ENCODE data around the gene MAT2A.

MAT2A gene

DNA sequence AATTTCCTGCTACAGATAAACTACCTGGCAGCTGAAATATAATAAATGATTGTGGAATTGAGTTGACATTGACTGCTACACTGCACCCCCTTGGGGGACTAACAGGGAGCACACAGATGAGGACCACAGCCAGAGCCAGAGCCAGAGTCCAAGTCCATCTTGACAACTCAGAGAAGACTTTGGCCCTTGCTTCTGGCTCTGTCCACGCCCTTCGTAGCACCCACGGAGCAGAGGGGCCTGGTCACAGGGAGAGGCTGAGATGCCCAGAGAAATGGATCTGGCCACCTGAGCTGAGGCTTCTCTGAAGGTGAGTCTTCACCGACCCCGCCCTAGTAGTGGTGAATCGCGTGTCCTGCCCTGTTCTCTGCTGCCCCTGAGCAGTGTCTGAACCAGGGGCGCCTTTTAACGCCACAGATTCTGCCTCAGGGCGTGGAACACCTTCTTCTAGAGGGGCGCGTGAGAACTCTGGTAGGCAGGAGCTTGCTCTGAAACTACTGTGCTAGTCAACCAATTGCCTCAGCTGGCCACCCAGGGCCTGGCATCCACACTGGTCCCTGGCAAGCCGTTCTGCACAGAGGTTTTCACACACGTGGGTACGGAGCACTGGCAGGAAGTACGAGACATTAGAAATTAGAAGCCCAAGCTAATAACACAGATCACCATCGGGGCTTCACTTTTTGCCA, 35.7 kb upstream of the MAT2A start:
- Histone ChIP-seq H3K4me3 (no peak overlapping the region), H3K27ac (no peak overlapping the region)
- DNase-seq (ENCODE audit: low spot score): no peak
- TF ChIP-seq, protein P1, sequence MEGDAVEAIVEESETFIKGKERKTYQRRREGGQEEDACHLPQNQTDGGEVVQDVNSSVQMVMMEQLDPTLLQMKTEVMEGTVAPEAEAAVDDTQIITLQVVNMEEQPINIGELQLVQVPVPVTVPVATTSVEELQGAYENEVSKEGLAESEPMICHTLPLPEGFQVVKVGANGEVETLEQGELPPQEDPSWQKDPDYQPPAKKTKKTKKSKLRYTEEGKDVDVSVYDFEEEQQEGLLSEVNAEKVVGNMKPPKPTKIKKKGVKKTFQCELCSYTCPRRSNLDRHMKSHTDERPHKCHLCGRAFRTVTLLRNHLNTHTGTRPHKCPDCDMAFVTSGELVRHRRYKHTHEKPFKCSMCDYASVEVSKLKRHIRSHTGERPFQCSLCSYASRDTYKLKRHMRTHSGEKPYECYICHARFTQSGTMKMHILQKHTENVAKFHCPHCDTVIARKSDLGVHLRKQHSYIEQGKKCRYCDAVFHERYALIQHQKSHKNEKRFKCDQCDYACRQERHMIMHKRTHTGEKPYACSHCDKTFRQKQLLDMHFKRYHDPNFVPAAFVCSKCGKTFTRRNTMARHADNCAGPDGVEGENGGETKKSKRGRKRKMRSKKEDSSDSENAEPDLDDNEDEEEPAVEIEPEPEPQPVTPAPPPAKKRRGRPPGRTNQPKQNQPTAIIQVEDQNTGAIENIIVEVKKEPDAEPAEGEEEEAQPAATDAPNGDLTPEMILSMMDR (IDR thresholded peaks at IDR 0.05): no peak

DNA sequence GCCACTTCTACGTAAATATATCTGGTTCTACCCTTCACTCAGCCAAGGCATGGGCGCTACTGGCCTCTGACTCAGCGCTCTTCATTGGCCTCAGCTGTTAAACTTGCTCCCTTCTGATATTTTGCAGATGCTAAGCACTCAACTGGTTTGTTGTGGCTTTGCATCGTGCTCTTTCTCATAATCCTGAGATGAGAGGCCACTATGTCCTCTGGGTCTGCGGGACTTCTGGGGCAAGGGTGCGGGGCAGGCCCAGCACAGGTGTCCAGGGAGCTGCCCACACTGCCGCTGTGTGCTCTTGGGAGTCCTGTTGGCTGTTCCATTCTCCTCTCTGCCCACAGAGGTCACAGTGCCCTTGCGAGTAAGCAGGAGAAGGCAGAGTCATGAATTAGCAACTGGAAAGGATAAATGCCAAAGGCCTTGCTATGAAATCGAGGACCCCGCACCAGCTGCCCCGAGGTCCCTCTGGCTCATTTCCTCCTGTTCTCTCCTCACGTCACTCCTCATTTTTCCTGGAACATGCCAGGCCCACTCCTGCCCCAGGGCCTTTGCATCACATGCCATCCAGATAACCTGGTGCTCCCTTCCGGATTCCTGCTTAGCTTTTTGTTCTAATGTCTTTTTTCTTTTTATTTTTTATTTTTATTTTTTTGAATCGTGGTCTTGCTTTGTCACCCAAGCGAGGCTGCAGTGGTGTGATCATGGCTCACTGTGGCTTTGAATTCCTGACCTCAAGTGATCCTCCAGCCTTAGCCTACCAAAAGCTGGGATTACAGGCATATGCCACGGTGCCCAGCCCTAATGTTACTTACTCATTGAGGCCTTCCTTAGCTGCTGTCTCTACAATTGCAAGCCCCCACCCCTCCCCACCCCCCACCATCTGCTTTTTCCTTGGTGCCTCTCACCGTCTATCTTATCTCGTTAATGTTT, 34.9 kb upstream of the MAT2A start:
- Histone ChIP-seq H3K27ac (peak overlapping the region in 1 of 2 donors; percentile 46), H3K4me3 (no peak overlapping the region)
- TF ChIP-seq, protein P1 (IDR thresholded peaks at IDR 0.05): no peak
- no peak for DNase-seq (ENCODE audit: low spot score)

DNA sequence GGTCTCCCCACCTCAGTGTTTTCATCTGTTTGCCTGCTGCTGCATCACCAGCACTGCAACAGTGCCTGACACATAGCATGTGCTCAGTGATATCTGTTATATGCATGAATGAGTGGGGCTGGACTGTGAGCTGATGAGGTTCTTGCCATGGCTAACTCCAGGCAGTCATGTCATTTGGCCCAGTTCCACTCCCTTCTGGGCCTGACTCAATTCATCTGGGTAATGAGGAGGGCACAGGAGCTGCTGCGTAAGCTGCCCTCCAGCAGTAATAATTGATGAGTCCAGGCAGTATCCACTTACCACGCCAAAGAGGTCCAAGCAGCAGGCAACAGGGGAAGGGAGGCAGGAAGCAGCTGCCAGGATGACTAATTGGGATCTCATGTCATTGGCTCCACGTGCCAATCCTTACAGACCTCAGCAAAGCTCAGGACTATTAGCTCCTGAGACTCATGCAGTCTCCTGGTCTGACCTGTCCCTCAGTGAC, 34.1 kb upstream of the MAT2A start:
- peak overlapping the region; percentile 23 to 46 for H3K27ac ChIP-seq
- TF ChIP-seq, protein P1 (IDR thresholded peaks at IDR 0.05): no peak
- no peak for DNase-seq (ENCODE audit: low spot score)

DNA sequence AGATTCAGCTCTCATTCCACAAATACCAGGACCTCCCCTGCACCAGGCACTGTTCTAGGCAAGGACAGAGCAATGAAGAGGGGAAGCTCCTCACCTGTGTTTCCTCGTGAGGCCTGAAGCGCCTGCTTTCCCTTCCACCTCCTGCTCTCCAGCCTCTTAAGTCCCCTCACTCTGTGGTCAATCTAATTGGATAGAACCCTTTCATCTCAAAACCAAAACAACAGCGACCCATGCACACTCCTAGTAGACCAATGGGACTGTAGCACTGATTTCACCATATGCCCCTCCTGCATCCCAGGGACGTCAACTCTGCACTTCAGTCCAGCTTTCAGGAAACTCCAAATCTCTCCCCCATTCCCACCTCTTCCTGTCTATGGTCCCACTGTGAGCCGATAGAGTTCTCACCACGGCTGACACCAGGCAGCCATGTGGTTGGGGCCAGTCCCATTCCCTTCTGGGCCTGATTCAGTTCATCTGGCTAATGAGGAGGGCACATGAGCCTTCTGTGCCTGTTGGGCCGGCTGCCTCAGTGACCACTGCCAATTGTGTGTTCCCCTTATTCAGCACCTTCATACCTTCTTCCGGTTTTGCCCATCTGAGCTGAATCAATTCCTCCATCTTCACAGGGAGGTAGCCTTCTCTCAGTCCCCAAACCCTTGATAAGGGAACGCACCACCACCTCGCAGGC, 33.3 kb upstream of the MAT2A start:
- no peak overlapping the region for H3K4me3 ChIP-seq
- DNase-seq (ENCODE audit: low spot score): no peak
- peak overlapping the region; percentile 23 to 46 for H3K27ac ChIP-seq
- TF ChIP-seq, protein P1 (IDR thresholded peaks at IDR 0.05): no peak

More for the DNA sequence above, 34.1 kb upstream of the MAT2A start:
- H3K4me3 ChIP-seq: no peak overlapping the region

DNA sequence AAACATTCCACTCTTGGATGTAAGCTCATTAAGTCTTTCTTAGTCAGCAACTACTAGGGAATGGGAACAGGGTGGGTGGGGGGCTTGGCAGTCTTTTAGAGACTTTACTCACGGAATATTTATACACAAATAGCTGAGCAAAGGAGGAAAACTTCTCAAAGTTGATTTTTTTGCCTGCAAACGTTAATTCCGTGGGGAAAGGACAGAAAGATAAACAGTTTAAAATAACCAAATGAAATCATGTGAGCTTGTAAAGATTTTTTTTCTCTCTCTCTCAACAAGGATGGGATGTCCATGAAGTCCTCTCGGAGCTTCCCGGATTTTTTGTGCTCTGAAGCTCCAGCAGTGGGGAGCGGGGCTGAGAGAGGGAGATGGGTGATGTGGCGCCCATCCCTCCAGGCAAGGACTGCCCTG, 32.2 kb upstream of the MAT2A start:
- Histone ChIP-seq H3K4me3 (no peak overlapping the region), H3K27ac (no peak overlapping the region)
- TF ChIP-seq, protein P1 (IDR thresholded peaks at IDR 0.05): no peak
- peak; percentile 31 for DNase-seq (ENCODE audit: low spot score)

DNA sequence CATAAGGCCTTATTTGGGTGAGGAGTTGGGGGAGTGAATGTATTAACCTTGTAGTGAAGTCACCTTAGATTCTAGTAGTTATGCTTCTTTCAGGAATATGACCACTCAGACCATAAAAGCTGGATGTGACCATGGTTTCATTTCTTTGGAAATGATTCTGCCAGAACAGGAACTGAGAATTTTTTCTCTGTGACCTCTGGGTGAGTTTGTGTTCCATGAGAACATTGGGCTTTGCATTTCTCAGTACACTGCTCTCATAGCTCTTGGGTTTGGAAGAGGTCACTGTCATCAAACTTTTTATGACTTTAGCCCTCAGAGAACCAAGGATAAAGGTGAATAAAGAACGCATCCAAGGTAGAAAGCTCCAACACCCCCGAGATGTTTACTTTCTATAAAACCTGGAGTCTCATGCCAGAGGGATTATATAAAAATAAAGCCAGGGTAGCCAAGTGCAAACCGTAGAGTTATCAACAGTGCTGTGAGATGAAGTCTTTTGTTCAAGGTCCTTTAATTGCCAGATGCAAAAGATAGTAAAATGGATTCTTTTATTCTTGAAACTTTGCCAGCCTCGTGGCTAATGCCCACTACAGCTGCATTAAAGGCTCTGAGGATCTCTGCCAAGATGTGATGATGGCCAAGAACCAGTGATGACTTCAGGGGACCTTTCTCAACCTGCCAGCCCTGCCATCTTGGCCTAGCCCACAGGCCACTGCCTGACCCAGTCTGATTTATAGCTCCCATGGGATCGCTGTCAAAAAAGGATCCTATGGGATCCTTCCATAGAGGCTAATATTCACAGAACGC, 27.8 kb upstream of the MAT2A start:
- no peak for DNase-seq (ENCODE audit: low spot score)
- TF ChIP-seq, protein P1 (IDR thresholded peaks at IDR 0.05): no peak
- Histone ChIP-seq H3K27ac (peak overlapping the region in 1 of 2 donors; percentile 31), H3K4me3 (no peak overlapping the region)

All from coronary artery (tissue), 2 donors.